ENCODE results near the gene MRPS6. TPM values are rescaled to one million over a fixed set of nuclear protein-coding genes. Genes with fewer than 3 reads are reported as not detected.

Gene MRPS6
- total RNA-seq, 4 donors from 2014 or later: 33.1 to 63.7 (median 39.3) TPM

- no peak for TF ChIP-seq CTCF (IDR thresholded peaks at IDR 0.05)
- TF ChIP-seq POLR2A (IDR thresholded peaks at IDR 0.05): no peak
- peaks cover 14 to 36% (median 20%) of the 10 kb centered on the region in 3 donors for H3K4me1 ChIP-seq
- WGBS, 2 donors (ENCODE audit: low coverage in 1 of 2): 94% methylated on average over 2 of the region's 5 CpGs; no CpG with 5 or more reads in 1 of the 2 donors
- no peak overlapping the region for H3K27ac ChIP-seq
- no peak overlapping the region for H3K4me3 ChIP-seq
- H3K36me3 ChIP-seq: peaks cover 0 to 9% of the 10 kb centered on the region in 2 donors
- no peak for ATAC-seq
- no peaks in the 10 kb centered on the region for H3K27me3 ChIP-seq
- H3K9me3 ChIP-seq: no peaks in the 10 kb centered on the region
Measured at GRCh38 chr21:34135330-34135729, 62.0 kb downstream of the MRPS6 start.

- Histone ChIP-seq H3K4me1 (peaks cover 0 to 38% (median 0%) of the 10 kb centered on the region in 3 donors), H3K36me3 (peaks cover 0 to 30% of the 10 kb centered on the region in 2 donors), H3K4me3 (no peak overlapping the region), H3K9me3 (no peaks in the 10 kb centered on the region), H3K27ac (no peak overlapping the region), H3K27me3 (no peaks in the 10 kb centered on the region)
- no peak for TF ChIP-seq CTCF (IDR thresholded peaks at IDR 0.05)
- TF ChIP-seq POLR2A (IDR thresholded peaks at IDR 0.05): no peak
- no peak for TF ChIP-seq EP300 (IDR thresholded peaks at IDR 0.05)
- no peak for TF ChIP-seq POLR2AphosphoS5 (IDR thresholded peaks at IDR 0.05)
- ATAC-seq: no peak
- WGBS, 2 donors (ENCODE audit: low coverage in 1 of 2): 95 to 100% methylated on average over 3 to 4 of the region's 4 CpGs
Measured at GRCh38 chr21:34141373-34141772, 68.0 kb downstream of the MRPS6 start.

- Histone ChIP-seq H3K4me1 (peaks cover 0 to 60% (median 0%) of the 10 kb centered on the region in 3 donors), H3K27me3 (no peaks in the 10 kb centered on the region), H3K27ac (no peak overlapping the region), H3K4me3 (no peak overlapping the region), H3K9me3 (no peaks in the 10 kb centered on the region), H3K36me3 (peaks cover 0 to 30% of the 10 kb centered on the region in 2 donors)
- WGBS, 2 donors (ENCODE audit: low coverage in 1 of 2): 92 to 93% methylated on average over 9 of the region's 13 CpGs
- ATAC-seq: no peak
- TF ChIP-seq EP300 (IDR thresholded peaks at IDR 0.05) (no peak), POLR2AphosphoS5 (IDR thresholded peaks at IDR 0.05) (no peak), POLR2A (IDR thresholded peaks at IDR 0.05) (no peak), CTCF (IDR thresholded peaks at IDR 0.05) (no peak)
Measured at GRCh38 chr21:34143685-34144182, 70.4 kb downstream of the MRPS6 start.

GRCh38 chr21:34144224-34144623 is 70.8 kb downstream of the MRPS6 start:
- Histone ChIP-seq H3K4me3 (no peak overlapping the region), H3K4me1 (peaks cover 0 to 60% (median 0%) of the 10 kb centered on the region in 3 donors), H3K36me3 (peaks cover 0 to 30% of the 10 kb centered on the region in 2 donors), H3K27ac (no peak overlapping the region), H3K27me3 (no peaks in the 10 kb centered on the region), H3K9me3 (no peaks in the 10 kb centered on the region)
- WGBS, 2 donors (ENCODE audit: low coverage in 1 of 2): 78 to 100% methylated on average over 1 to 2 of the region's 6 CpGs
- no peak for ATAC-seq
- TF ChIP-seq POLR2A (IDR thresholded peaks at IDR 0.05) (no peak), CTCF (IDR thresholded peaks at IDR 0.05) (no peak)

- Histone ChIP-seq H3K27me3 (no peaks in the 10 kb centered on the region), H3K9me3 (no peaks in the 10 kb centered on the region), H3K27ac (no peak overlapping the region), H3K4me1 (peaks cover 0 to 58% (median 0%) of the 10 kb centered on the region in 3 donors), H3K4me3 (no peak overlapping the region), H3K36me3 (peaks cover 0 to 20% of the 10 kb centered on the region in 2 donors)
- WGBS, 2 donors (ENCODE audit: low coverage in 1 of 2): 88 to 93% methylated on average over 8 to 9 of the region's 10 CpGs
- ATAC-seq: no peak
- TF ChIP-seq EP300 (IDR thresholded peaks at IDR 0.05): no peak
- TF ChIP-seq POLR2AphosphoS5 (IDR thresholded peaks at IDR 0.05): no peak
- TF ChIP-seq CTCF (IDR thresholded peaks at IDR 0.05): no peak
- no peak for TF ChIP-seq POLR2A (IDR thresholded peaks at IDR 0.05)
Measured at GRCh38 chr21:34147792-34148418, 74.5 kb downstream of the MRPS6 start.
